ENCODE measurements around the gene TMC2. TPM values are rescaled to one million over a fixed set of nuclear protein-coding genes. Genes with fewer than 3 reads are reported as not detected.

Gene TMC2
- total and polyA plus RNA-seq, 2 of the 4 experiments (the other 2 are of a cell fraction) = not detected

DNA sequence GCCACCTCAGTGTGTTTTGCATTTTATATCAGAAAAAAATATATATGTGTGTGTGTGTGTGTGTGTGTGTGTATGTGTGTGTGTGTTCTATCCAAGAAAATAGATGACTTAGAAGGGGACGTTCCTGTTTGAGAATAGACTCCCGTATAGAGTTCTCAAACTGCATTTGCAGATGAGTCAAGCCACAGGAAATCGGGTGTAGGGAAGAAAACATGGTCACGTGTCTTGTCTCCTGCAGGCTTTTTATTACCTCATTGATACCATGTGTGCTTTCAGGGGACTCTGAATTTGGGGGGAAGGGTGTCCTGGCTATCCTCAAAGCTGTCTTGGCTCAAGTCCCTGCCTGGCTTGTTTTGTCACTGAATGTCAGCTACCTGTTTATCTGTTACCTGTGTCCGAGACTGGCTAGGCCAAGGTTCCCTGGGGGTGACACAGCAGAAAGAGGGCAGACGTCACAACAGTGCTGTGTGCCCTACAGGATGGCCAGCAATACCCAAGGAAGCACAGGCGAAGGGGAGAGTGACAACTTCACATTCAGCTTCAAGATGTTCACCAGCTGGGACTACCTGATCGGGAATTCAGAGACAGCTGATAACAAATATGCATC lies 60.4 kb downstream of the TMC2 start:
- Histone ChIP-seq H2AFZ (replicated peaks; ENCODE audit: low read length, poor library complexity) (no peak overlapping the region), H2BK15ac (ENCODE audit: low read depth, low read length) (no peak overlapping the region), H3K79me1 (ENCODE audit: low read depth in 1 of 2, low read length in 2 of 2) (no peaks in the 10 kb centered on the region), H4K5ac (ENCODE audit: low read depth, low read length) (no peak overlapping the region), H2BK5ac (ENCODE audit: low read depth, low read length, poor library complexity, severe bottlenecking) (no peak overlapping the region), H3K14ac (replicated peaks; ENCODE audit: low read depth, low read length) (no peak overlapping the region), H4K91ac (ENCODE audit: insufficient read depth, low read depth, low read length) (no peak overlapping the region), H2BK120ac (ENCODE audit: low read depth, low read length) (no peak overlapping the region), H3K9me3 (ENCODE audit: control insufficient read depth, insufficient read depth, low read length) (no peaks in the 10 kb centered on the region), H3K27me3 (ENCODE audit: control insufficient read depth, insufficient read depth, low read length) (peaks cover 6% of the 10 kb centered on the region; the same call in 1 of the 2 replicates), H3K4ac (ENCODE audit: low read depth, low read length) (no peak overlapping the region), H3K4me1 (ENCODE audit: control insufficient read depth, insufficient read depth, low read length) (no peaks in the 10 kb centered on the region), H2AK9ac (replicated peaks; ENCODE audit: low read depth, low read length, poor library complexity) (no peak overlapping the region), H3K56ac (ENCODE audit: extremely low read depth, insufficient read depth, low read length) (no peak overlapping the region), H3K27ac (ENCODE audit: insufficient read depth, low read length) (no peak overlapping the region), H3K9ac (ENCODE audit: low read depth, low read length) (no peak overlapping the region), H3K23ac (ENCODE audit: low read depth, low read length) (no peak overlapping the region), H4K8ac (ENCODE audit: low read depth in 2 of 2, low read length in 2 of 2) (no peak overlapping the region), H2AK5ac (ENCODE audit: low read depth, low read length) (no peak overlapping the region), H4K20me1 (ENCODE audit: insufficient read depth, low read length) (no peaks in the 10 kb centered on the region), H3K36me3 (ENCODE audit: control insufficient read depth, insufficient read depth, low read length) (no peaks in the 10 kb centered on the region), H2BK20ac (ENCODE audit: low read depth, low read length) (no peak overlapping the region), H3K18ac (ENCODE audit: low read depth, low read length) (no peak overlapping the region), H3K4me3 (ENCODE audit: insufficient read depth, low read depth, low read length) (no peak overlapping the region), H3K4me2 (ENCODE audit: low read depth, low read length) (no peak overlapping the region), H3K9me1 (ENCODE audit: insufficient read depth, low read length) (no peaks in the 10 kb centered on the region)
- TF ChIP-seq RFX5 (IDR thresholded peaks at IDR 0.05; ENCODE audit: low read depth, low read length) = no peak
- no peak for TF ChIP-seq CHD1 (IDR thresholded peaks at IDR 0.05; ENCODE audit: low read depth, low read length)
- no peak for TF ChIP-seq NFE2L2 (IDR thresholded peaks at IDR 0.05; ENCODE audit: low read depth, low read length)
- TF ChIP-seq, protein P1, sequence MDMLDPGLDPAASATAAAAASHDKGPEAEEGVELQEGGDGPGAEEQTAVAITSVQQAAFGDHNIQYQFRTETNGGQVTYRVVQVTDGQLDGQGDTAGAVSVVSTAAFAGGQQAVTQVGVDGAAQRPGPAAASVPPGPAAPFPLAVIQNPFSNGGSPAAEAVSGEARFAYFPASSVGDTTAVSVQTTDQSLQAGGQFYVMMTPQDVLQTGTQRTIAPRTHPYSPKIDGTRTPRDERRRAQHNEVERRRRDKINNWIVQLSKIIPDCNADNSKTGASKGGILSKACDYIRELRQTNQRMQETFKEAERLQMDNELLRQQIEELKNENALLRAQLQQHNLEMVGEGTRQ (IDR thresholded peaks at IDR 0.05; ENCODE audit: low read depth, low read length) = peak; percentile 30; the same call in 1 of the 2 replicates
- ChIA-PET CTCF (no interaction called here), POLR2A (ENCODE audit: unreplicated experiment) (no interaction called here)
- WGBS, 2 experiments (ENCODE audit: extremely low coverage in 2 of 2, insufficient read length in 1 of 2) = 32% methylated on average over 5 of the region's 8 CpGs; no CpG with 5 or more reads in 1 of the 2 experiments
- intact Hi-C loops (cut with micrococcal nuclease) = no loop called here
- in situ Hi-C loops (cut with MboI; ENCODE audit: low sequenced_read_pairs) = no loop called here
- dilution Hi-C loops (cut with HindIII; ENCODE audit: low sequenced_read_pairs, unreplicated experiment) = no loop called here
- BruUV-seq (replicated peaks) = no TSS peak
- peak; percentile 5 for DNase-seq
- ATAC-seq (ENCODE audit: low read depth) = no peak
